ENCODE data around the gene SLC28A2. TPM values are rescaled to one million over a fixed set of nuclear protein-coding genes. Genes with fewer than 3 reads are reported as not detected.

SLC28A2 gene
- polyA plus RNA-seq, 1 donor from 2014 or later: not detected

GRCh38 chr15:45326741-45327140 is 74.7 kb downstream of the SLC28A2 start:
- Histone ChIP-seq H2AFZ (ENCODE audit: low read depth, low read length) (no peak overlapping the region), H4K20me1 (ENCODE audit: insufficient read depth) (no peaks in the 10 kb centered on the region), H3K4me2 (ENCODE audit: low read length) (no peak overlapping the region), H3K79me2 (replicated peaks; ENCODE audit: insufficient read depth, low read length) (no peaks in the 10 kb centered on the region), H3K36me3 (ENCODE audit: insufficient read depth, low read length) (no peaks in the 10 kb centered on the region), H3K9ac (ENCODE audit: low read length) (no peak overlapping the region), H3K9me3 (ENCODE audit: low read length) (no peaks in the 10 kb centered on the region), H3K9me2 (ENCODE audit: insufficient read depth, low read length) (no peaks in the 10 kb centered on the region), H3K27ac (ENCODE audit: low read length) (no peak overlapping the region), H3F3A (ENCODE audit: insufficient read depth, low read length, poor library complexity, severe bottlenecking) (no peaks in the 10 kb centered on the region), H3K27me3 (ENCODE audit: insufficient read depth, low read depth, low read length) (no peaks in the 10 kb centered on the region), H3K4me3 (ENCODE audit: low read length) (no peak overlapping the region)
- TF ChIP-seq RAD21 (conservative IDR thresholded peaks at IDR 0.05) (no peak), SMC3 (conservative IDR thresholded peaks at IDR 0.05; ENCODE audit: poor library complexity) (no peak), EZH2 (IDR thresholded peaks at IDR 0.05; ENCODE audit: borderline replicate concordance, insufficient read depth, low read length, poor library complexity, severe bottlenecking) (no peak), EP300 (conservative IDR thresholded peaks at IDR 0.05; ENCODE audit: poor library complexity, severe bottlenecking) (no peak), POLR2AphosphoS5 (IDR thresholded peaks at IDR 0.05) (no peak), REST (IDR thresholded peaks at IDR 0.05; ENCODE audit: borderline replicate concordance) (no peak), CTCF (IDR thresholded peaks at IDR 0.05; ENCODE audit: poor library complexity, severe bottlenecking) (no peak), MXI1 (conservative IDR thresholded peaks at IDR 0.05; ENCODE audit: poor library complexity, severe bottlenecking) (no peak), TAF1 (IDR thresholded peaks at IDR 0.05; ENCODE audit: low read depth) (no peak)

Other genes starting within 250 kb of the SLC28A2 start
- gene SORD, start 229.0 kb upstream of the SLC28A2 start, polyA plus RNA-seq: 16.5 and 17.7 TPM in 2 replicates
- gene DUOX2, start 138.1 kb upstream of the SLC28A2 start, polyA plus RNA-seq: not detected in 2 replicates
- gene DUOXA2, start 137.9 kb upstream of the SLC28A2 start, polyA plus RNA-seq: not detected in 2 replicates
- gene DUOXA1, start 122.4 kb upstream of the SLC28A2 start, polyA plus RNA-seq: not detected in 2 replicates
- gene DUOX1, start 122.2 kb upstream of the SLC28A2 start, polyA plus RNA-seq: not detected in 2 replicates
- 41.5 and 50.6 TPM in 2 replicates for gene SHF, start 64.3 kb upstream of the SLC28A2 start, polyA plus RNA-seq
- 13.3 and 15.8 TPM in 2 replicates for gene GATM, start 126.3 kb downstream of the SLC28A2 start, polyA plus RNA-seq

All from neural cell (in vitro differentiated cells).